Glomerular visceral epithelial cell (primary cell): Measurements from ENCODE around the gene TRIM71.
"Not testable (repeated sequence)": the region's sequence is repeated elsewhere in the genome, so short reads cannot be mapped to it uniquely, and the experiment has no call there.

ENCODE experiments used
- DNase-seq: peaks from one replicate; pipeline ENCODE4 v3.0.0-alpha.2; 2016; ENCODE audit errors: extremely low spot score

The TRIM71 gene

DNA sequence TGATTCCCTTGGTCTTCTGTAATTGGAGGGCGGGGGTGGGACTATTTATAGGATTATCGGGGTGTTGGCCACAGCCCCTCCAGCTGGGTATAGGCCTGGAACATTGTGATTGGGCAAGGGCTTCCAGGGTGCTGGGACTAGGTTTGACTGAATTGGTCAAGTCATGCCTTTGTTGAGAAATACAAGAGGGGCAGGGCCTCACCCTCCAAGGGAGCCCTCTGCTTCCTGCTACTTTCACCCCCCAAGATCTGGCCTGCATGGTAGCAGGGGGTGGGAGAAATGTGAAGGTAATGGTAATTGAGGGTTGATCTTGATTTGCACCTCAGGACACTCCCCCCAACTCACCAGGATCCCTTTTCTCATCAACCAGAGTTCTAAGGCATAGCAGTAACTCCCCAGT lies 25.2 kb downstream of the TRIM71 start:
- DNase-seq, result no peak

- no peak for DNase-seq
Measured at GRCh38 chr3:32843510-32844321, 25.9 kb downstream of the TRIM71 start.

DNA sequence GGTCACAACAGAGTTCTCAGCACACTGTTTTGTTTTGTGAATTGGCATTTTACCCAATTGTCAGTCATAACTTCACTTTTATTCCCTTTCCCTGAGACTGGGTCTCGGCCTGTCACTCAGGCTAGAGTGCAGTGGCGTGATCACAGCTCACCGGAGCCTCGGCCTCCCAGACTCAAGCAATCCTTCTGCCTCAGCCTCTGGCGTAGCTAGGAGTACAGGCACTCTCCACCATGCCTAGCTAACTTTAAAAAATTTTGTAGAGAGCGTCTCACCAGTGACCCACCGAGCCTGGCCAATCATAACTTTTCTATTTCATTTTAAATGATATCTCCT lies 26.5 kb downstream of the TRIM71 start:
- no peak for DNase-seq

- DNase-seq, result no peak
Measured at GRCh38 chr3:32844914-32845313, 27.1 kb downstream of the TRIM71 start.

DNA sequence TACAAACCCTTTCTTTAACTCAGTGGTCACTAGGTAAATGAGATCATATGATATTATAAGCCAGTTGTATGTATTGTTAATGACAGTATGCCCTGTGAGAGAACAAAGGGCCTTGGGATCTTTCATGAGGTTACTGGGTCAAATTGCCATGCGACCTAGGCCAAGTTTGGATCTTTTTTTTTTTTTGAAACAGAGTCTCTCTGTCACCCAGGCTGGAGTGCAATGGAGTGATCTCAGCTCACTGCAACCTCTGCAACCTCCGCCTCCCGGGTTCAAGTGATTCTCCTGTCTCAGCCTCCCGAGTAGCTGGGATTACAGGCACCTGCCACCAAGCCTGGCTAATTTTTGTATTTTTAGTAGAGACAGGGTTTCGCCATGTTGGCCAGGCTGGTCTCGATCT lies 27.7 kb downstream of the TRIM71 start:
- not testable (repeated sequence) for DNase-seq

DNA sequence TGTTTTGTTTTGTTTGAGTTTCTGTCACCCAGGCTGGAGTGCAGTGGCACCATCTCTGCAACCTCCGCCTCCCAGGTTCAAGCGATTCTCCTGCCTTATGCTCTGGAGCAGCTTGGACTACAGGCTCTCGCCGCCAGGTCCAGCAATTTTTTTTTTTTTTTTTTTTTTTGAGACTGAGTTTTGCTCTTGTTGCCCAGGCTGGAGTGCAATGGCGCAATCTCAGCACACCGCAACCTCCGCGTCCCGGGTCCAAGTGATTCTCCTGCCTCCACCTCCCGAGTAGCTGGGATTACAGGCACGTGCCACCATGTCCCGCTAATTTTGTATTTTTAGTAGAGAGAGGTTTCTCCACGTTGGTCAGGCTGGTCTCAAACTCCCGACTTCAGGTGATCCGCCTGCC lies 29.2 kb downstream of the TRIM71 start:
- not testable (repeated sequence) for DNase-seq

GRCh38 chr3:32847528-32847927 lies 29.7 kb downstream of the TRIM71 start:
- DNase-seq, result no peak

- DNase-seq, result no peak
Measured at GRCh38 chr3:32848215-32848614, 30.4 kb downstream of the TRIM71 start.

GRCh38 chr3:32849046-32849445 lies 31.2 kb downstream of the TRIM71 start:
- no peak for DNase-seq

DNA sequence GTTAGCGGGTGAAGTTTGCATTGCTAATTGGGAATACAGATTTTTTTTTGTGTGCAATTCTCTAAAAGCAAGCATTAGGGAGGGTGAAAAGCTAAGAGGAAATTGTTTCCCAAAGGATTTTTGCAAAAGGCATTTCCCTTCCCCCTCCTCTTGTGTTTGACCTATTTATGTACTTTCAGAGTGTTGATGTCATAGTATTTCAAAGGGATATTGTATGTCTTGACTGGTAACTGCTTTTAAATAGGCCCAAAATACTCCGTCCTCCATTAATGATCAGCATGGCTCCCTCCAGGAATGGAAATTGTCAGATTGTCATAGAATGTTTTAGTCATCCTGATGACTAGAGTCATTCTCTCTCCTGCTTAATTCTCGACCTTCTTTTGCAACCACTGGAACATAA lies 32.4 kb downstream of the TRIM71 start:
- no peak for DNase-seq

GRCh38 chr3:32850636-32851035 lies 32.8 kb downstream of the TRIM71 start:
- DNase-seq, result no peak

GRCh38 chr3:32852146-32852545 lies 34.3 kb downstream of the TRIM71 start:
- no peak for DNase-seq

- DNase-seq, result no peak
Measured at GRCh38 chr3:32855350-32855953, 37.7 kb downstream of the TRIM71 start.

- DNase-seq, result no peak
Measured at GRCh38 chr3:32856355-32856889, 38.6 kb downstream of the TRIM71 start.

DNA sequence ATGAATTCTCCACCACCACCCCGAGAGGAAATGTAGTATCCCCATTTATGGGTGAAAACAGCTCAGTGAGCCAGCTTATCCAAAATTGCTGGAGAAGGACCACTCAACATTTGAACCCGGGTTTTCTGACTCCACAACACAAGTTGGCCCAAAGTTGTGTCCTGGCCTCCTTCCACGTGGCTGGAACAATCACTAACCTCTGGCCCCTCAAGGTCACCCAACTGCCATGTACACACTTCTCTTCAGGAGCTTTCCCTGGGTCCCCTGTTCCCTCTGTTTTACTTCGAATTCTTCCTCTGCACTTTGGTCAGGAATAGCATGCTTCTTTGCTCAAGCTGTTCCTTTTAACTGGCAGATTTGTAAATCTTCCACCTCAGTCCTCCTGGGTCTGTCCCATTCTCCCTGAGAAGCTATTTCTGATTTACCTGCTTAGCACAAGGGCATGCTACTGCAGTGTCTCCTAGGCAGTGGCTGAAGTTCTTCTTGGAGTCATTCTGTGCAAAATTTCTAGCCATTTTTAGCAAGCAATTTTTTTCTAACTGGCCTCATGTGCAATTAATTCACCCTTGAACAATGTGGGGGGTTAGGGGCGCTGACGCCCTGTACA lies 39.2 kb downstream of the TRIM71 start:
- no peak for DNase-seq

GRCh38 chr3:32857921-32858320 lies 40.1 kb downstream of the TRIM71 start:
- no peak for DNase-seq

GRCh38 chr3:32859604-32860237 lies 41.9 kb downstream of the TRIM71 start:
- no peak for DNase-seq

GRCh38 chr3:32860499-32860898 lies 42.7 kb downstream of the TRIM71 start:
- no peak for DNase-seq

- DNase-seq, result no peak
Measured at GRCh38 chr3:32861681-32862080, 43.9 kb downstream of the TRIM71 start.

- no peak for DNase-seq
Measured at GRCh38 chr3:32862247-32862935, 44.6 kb downstream of the TRIM71 start.

DNA sequence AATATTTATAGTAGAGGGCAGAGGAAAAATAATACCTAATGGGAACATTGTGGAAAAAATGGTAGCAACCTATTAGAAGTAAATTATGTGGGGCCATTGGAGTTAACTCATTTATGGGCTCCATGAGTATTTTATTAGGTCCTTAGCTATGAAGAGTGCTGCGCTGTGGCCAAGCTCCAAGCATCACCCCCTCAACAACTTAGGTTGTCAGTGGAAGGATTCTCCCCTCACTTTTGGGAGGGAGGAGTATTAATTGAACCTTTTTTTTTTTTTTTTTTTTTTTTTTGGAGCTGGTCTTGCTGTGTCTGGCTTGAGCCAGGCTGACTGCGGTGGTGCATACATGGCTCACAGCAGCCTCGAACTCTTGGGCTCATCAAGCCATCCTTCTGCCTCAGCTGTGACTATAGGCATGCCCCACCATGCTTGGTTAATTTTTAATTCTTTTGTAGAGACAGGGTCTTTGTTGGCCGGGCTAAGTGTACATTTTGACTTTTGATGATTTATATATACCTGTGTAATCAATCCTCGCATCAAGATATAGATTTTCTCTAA lies 45.2 kb downstream of the TRIM71 start:
- DNase-seq, result no peak

DNA sequence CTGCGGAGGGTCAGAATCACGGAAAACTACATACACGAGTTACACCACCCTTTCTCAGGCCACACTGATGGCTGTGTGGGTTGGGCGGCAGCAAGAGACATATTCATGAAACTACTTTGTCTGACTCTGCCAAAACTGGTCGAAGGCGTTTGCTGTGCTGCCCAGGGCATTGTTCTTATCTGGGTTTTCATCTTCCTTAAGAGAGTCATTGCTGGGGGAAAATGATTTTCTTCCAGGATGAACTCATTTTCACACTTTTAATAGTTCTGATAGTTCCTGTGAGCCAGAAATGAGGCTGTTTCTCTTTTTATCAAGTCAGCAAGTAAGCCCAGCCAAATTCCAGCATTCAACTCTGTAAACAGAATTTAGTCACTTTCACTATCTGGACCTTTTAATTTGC lies 47.6 kb downstream of the TRIM71 start:
- no peak for DNase-seq
